Measurements from ENCODE around the gene MYOF.
"Not testable (repeated sequence)": the region's sequence is repeated elsewhere in the genome, so short reads cannot be mapped to it uniquely, and the experiment has no call there.

The MYOF gene

GRCh38 chr10:93481637-93482144, 443 bp downstream of the MYOF start:
- no peak for DNase-seq (ENCODE audit: extremely low spot score, insufficient read length, low read depth)
- FAIRE-seq: no peak

- FAIRE-seq: no peak
These were observed 3.3 kb downstream of the MYOF start for GRCh38 chr10:93478873-93479272.

DNA sequence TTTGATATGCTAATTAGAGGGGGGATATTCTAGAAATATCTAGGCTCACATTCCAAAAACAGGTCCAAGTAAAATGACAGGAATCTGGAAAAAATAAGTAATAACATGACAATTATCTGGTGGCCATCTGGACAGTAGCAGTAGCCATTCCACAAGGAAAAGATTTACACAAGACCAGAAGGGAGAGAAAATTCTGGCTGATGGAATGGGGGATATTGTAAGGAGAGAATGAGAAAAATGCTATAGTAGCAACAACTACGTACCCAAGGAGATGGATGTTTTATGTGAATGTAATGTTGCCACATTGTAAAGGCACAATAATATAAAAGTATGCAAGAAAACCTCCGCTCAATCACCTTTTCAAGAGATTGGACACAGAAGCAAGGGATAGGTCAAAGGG, 5.4 kb downstream of the MYOF start:
- no peak for FAIRE-seq
- no peak for DNase-seq (ENCODE audit: extremely low spot score, insufficient read length, low read depth)

More at GRCh38 chr10:93478873-93479272, 3.3 kb downstream of the MYOF start:
- DNase-seq (ENCODE audit: extremely low spot score, insufficient read length, low read depth): no peak

- DNase-seq (ENCODE audit: extremely low spot score, insufficient read length, low read depth) (no peak), FAIRE-seq (no peak)
These were observed 6.3 kb downstream of the MYOF start for GRCh38 chr10:93475871-93476270.

GRCh38 chr10:93475227-93475626, 6.9 kb downstream of the MYOF start:
- FAIRE-seq (no peak), DNase-seq (ENCODE audit: extremely low spot score, insufficient read length, low read depth) (no peak)

DNA sequence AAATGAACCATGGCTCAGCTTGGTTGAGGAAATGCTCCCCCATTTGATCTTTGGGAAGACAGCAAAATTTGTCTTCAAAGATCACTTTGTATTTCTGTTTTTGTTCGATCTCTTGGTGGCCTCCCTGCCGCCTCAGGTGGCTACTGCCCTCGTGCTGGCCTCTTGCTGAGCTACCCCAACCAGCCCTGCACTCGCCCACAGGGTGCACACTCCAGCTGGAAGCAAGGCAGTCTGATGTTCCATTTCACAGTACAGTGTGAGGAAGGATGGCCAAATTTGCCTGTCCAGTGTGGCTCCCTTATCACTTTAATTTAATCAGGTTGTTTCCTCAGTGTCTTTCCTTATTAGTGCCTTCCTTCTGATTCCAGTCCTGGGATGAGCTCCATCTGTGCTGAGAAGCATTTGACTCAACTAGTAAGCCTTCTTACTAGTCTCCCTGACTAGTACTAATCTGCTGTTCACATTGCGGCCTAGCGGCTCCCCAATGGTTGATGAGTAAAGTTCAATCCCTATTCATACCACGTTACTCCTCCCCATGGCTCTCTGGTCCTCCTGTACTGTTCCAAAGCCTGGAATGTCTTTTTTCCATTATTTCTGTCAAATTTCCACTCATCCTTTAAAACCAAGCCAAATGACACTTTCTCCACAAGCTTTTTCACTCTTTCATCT, 8.2 kb downstream of the MYOF start:
- FAIRE-seq (no peak), DNase-seq (ENCODE audit: extremely low spot score, insufficient read length, low read depth) (no peak)

GRCh38 chr10:93473161-93473560, 9.0 kb downstream of the MYOF start:
- FAIRE-seq (no peak), DNase-seq (ENCODE audit: extremely low spot score, insufficient read length, low read depth) (no peak)

DNA sequence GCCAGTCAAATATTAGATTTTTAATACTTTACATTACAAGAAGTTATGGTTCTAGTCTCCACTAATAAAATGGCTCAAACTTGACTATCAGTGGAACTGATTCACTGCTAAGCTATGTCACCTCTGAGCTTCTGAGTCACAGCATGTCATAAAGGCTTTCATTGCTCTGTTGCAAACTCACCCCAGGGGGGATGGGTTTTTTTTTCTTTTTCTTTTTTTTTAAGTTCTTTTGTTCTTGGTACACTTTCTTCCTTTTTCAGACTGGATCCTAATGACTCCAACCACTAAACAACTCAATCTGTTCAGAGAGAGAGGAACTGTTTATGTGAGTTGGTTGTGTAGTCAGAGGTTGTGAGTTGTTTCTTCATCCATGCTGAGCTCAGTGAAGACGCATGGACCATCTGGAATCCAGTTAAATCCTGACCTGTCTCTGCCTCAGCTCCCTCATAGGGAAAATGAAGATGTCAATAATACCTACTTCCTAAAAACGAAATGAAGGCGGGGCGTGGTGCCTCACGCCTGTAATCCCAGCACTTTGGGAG, 11.0 kb downstream of the MYOF start:
- DNase-seq (ENCODE audit: extremely low spot score, insufficient read length, low read depth): no peak
- FAIRE-seq: no peak

DNA sequence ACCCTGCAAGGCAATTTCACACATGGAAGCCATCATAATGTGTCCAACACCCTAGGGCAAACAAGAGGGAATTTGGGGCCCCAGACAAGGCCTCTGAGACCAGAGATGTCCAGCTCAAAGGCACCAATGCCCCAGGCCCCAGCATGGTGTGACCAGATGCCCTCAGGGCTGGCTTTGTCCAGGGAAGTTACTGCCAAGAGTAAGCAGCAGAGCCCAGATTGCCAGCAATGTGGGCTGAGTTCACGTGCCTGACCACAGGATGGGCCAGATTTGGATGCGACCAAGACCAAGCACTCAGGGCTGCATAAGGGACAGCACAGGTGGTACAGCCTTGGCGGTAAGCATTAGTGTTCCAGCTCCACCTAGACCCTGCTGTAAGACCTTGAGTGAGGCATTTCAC, 12.7 kb downstream of the MYOF start:
- no peak for FAIRE-seq
- no peak for DNase-seq (ENCODE audit: extremely low spot score, insufficient read length, low read depth)

DNA sequence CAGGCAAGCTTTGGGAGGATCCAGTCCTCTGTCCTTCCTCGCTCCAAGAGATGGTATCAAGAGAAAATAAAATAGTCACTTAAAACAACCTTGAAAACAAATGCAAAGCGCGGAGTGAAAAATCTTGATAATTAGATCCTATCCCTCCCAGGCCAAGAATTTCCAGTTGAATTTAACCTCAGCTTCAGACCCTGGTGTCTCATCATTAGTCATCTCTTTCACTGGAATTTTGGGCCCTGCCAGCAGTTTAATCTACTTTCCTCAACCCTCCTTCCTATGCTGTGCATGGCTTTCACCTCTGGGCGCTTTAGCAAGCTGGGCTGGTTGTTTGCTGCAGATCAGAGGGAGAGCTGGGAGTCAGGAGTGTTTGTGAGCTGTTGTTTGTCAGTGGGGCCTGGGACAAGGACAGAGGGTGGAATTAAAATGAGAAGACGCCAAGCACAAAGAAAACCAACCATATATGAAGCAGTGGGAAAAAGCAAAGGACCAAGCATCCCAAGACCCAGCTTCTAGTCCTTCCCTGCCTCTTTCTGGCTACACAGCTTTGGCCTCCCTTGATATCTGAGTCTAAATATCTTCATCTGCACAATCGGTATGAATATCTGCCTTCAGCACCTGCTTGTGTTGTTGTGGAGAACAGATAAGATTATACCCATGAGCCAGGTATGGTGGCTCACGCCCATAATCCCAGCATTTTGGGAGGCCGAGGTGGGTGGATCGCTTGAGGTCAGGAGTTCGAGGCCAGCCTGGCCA, 13.5 kb downstream of the MYOF start:
- no peak for FAIRE-seq
- no peak for DNase-seq (ENCODE audit: extremely low spot score, insufficient read length, low read depth)

DNA sequence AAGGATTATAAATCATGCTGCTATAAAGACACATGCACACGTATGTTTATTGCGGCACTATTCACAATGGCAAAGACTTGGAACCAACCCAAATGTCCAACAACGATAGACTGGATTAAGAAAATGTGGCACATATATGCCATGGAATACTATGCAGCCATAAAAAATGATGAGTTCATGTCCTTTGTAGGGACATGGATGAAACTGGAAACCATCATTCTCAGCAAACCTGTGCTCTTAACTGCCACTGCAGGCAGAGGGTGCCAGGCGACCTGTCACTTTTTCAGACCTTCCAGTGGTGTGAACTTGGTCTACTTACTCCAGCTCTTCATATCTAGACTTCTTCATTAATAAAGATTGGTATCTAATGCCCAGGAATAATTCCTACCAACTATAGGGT, 14.5 kb downstream of the MYOF start:
- FAIRE-seq; DNase-seq (ENCODE audit: extremely low spot score, insufficient read length, low read depth): not testable (repeated sequence)

- FAIRE-seq (no peak), DNase-seq (ENCODE audit: extremely low spot score, insufficient read length, low read depth) (no peak)
These were observed 16.1 kb downstream of the MYOF start for GRCh38 chr10:93465806-93466675.

GRCh38 chr10:93464776-93465388, 17.3 kb downstream of the MYOF start:
- no peak for DNase-seq (ENCODE audit: extremely low spot score, insufficient read length, low read depth)

GRCh38 chr10:93463723-93464476, 18.2 kb downstream of the MYOF start:
- no peak for DNase-seq (ENCODE audit: extremely low spot score, insufficient read length, low read depth)
- FAIRE-seq: no peak

More at GRCh38 chr10:93464776-93465388, 17.3 kb downstream of the MYOF start:
- FAIRE-seq: no peak

DNA sequence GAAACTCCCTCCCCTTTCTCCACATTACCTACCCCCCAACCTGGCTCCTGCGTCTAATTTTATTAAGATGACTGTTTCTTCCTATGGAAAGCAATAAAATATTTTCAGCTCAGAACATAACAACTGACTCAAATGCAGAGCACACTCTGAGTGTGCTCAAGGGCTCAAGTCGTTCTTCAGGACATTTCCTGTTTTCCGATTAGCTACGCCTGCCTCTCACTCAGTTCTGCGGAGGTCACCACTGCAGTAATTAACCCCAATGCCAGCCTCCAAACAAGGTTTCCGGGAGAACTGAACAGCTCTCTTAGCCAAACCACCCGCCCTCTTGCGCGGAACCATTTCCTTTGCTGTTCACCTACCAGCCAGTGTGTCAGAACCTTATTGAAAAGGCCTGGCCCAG, 19.3 kb downstream of the MYOF start:
- DNase-seq (ENCODE audit: extremely low spot score, insufficient read length, low read depth) (no peak), FAIRE-seq (no peak)

DNA sequence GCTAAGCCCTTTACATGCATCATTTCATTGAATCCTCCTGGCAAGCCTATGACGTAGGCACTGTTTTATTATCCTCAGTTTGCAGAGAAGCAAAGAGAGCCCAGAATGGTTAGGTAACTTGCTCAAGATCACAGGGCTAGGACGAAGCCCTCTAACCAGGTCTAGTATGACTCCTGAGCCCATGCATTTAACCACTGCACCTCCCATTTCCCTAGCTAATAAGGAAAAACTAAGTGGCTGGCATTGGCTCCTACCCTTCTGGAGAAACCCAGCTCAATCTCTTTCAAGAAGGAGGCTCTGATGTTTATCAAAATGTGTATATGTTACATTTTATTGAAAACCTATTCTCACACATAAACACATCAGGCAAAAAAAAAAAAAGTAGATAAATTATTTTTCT, 19.8 kb downstream of the MYOF start:
- FAIRE-seq (no peak), DNase-seq (ENCODE audit: extremely low spot score, insufficient read length, low read depth) (no peak)

DNA sequence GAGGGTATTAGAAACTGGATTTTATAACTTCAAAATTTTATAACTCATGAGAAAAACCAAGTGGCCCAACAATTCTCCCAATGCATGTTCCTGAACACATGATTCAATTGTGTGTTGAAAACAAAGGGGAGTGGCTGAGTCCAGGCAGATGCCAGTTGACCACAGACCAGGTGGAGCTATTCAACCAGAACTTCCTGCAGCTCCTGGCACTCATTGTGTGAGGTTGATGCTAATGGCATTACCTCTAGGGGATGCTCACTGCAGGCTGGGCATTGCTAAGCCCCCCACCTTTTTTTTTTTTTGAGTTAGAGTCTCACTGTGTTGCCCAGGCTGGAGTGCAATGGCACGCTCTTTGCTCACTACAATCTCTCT, 20.3 kb downstream of the MYOF start:
- FAIRE-seq (no peak), DNase-seq (ENCODE audit: extremely low spot score, insufficient read length, low read depth) (no peak)

DNA sequence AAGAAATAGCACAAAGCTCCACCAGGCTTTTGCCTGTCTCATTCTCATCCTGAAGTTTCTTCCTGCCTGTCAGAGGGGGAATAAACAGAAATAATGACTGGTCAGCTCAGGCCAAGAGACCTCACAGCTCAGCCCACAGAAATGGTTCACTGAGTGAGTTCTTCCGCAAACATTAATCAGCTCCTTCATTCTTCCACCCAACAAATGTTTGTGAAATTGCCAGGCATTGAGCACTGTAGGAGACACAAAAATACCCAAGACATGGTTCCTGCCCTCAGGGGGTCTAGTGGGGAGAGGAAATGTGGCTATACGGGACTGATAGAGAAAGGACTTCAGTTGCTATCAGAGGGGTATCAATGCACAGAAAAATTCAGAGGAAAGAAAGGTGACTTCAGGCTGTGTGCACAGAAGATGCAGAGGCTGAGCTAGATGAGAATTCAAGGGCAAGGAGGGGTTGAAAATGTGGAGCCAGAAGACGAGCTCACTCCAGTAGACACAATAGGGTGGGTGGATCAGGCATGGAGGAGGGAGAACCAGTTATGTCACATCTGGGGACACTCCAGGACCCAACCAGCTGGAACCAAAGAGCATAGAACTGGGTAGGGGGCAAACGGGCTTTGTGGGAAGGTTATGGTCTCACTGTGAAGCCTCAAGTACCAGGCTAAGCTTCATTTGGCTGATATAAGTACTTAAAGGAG, 20.9 kb downstream of the MYOF start:
- FAIRE-seq: no peak
- no peak for DNase-seq (ENCODE audit: extremely low spot score, insufficient read length, low read depth)

DNA sequence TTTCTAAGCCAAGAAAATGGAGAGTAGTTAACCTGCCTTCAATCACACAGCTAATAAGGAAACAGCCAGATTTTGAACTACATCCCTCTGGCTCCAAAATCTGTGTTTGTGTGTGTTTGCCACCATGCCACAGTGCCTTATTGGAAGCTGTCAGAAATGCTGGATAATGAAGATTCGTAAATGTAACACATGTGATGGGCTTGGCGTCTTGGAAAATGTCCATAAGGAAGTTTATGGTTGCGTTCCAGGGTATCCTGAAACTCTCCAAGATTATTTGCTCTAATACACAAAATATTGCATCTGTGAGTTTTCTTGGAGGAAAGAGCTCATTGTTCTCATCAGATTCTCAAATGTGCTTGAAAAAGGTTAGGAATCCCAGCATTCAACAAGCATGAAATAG, 22.7 kb downstream of the MYOF start:
- FAIRE-seq: no peak

More for the DNA sequence above, 22.7 kb downstream of the MYOF start:
- no peak for DNase-seq (ENCODE audit: extremely low spot score, insufficient read length, low read depth)
